Muscle layer of colon (tissue), 2 donors: ENCODE measurements around the gene STH.

Experiments
- H3K27ac ChIP-seq: one replicate; pipeline ENCODE4 v1.7.0; 2013; ENCODE audit warnings: low read depth, mild to moderate bottlenecking, low read length, moderate library complexity
- H3K27me3 ChIP-seq, 2 donors: one replicate each; pipeline ENCODE4 v1.7.0; 2013; ENCODE audit warnings: low read length in 2 of 2, mild to moderate bottlenecking in 2 of 2; ENCODE audit not compliant: insufficient read depth in 2 of 2, control insufficient read depth in 1 of 2
- H3K36me3 ChIP-seq: one replicate; pipeline ENCODE4 v1.7.0; 2013; ENCODE audit warnings: mild to moderate bottlenecking, low read length; ENCODE audit not compliant: insufficient read depth
- H3K4me1 ChIP-seq: one replicate; pipeline ENCODE4 v1.7.0; 2013; ENCODE audit warnings: mild to moderate bottlenecking, low read length; ENCODE audit not compliant: insufficient read depth
- H3K4me3 ChIP-seq, 2 donors: one replicate each; pipeline ENCODE4 v1.7.0; 2013; ENCODE audit warnings: low read length in 2 of 2, low read depth in 1 of 2, mild to moderate bottlenecking in 1 of 2, moderate library complexity in 1 of 2
- H3K9ac ChIP-seq: one replicate; pipeline ENCODE4 v1.7.0; 2013; ENCODE audit warnings: low read length
- H3K9me3 ChIP-seq: one replicate; pipeline ENCODE4 v1.7.0; 2013; ENCODE audit warnings: mild to moderate bottlenecking, low read length
- donor health status: abdominal sarcoma.
- donor health status: Adenocarcinoma of cecum.

STH gene

DNA sequence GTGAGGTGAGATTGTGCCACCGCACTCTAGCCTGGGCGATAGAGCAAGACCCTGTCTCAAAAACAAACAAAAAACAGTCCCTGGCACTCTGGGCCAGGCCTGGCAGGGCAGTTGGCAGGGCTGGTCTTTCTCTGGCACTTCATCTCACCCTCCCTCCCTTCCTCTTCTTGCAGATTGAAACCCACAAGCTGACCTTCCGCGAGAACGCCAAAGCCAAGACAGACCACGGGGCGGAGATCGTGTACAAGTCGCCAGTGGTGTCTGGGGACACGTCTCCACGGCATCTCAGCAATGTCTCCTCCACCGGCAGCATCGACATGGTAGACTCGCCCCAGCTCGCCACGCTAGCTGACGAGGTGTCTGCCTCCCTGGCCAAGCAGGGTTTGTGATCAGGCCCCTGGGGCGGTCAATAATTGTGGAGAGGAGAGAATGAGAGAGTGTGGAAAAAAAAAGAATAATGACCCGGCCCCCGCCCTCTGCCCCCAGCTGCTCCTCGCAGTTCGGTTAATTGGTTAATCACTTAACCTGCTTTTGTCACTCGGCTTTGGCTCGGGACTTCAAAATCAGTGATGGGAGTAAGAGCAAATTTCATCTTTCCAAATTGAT, 24.8 kb downstream of the STH start:
- no peak overlapping the region for H3K4me3 ChIP-seq
- peaks cover 4% of the 10 kb centered on the region for H3K36me3 ChIP-seq
- no peak overlapping the region for H3K27ac ChIP-seq
- no peak overlapping the region for H3K9ac ChIP-seq
- H3K27me3 ChIP-seq = no peaks in the 10 kb centered on the region
- H3K4me1 ChIP-seq = peaks cover 8% of the 10 kb centered on the region
- no peaks in the 10 kb centered on the region for H3K9me3 ChIP-seq

DNA sequence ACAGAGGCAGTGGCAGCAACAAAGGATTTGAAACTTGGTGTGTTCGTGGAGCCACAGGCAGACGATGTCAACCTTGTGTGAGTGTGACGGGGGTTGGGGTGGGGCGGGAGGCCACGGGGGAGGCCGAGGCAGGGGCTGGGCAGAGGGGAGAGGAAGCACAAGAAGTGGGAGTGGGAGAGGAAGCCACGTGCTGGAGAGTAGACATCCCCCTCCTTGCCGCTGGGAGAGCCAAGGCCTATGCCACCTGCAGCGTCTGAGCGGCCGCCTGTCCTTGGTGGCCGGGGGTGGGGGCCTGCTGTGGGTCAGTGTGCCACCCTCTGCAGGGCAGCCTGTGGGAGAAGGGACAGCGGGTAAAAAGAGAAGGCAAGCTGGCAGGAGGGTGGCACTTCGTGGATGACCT, 25.5 kb downstream of the STH start:
- Histone ChIP-seq H3K4me1 (peaks cover 8% of the 10 kb centered on the region), H3K27ac (no peak overlapping the region), H3K9ac (no peak overlapping the region), H3K9me3 (no peaks in the 10 kb centered on the region), H3K36me3 (peaks cover 10% of the 10 kb centered on the region), H3K4me3 (no peak overlapping the region), H3K27me3 (no peaks in the 10 kb centered on the region)

DNA sequence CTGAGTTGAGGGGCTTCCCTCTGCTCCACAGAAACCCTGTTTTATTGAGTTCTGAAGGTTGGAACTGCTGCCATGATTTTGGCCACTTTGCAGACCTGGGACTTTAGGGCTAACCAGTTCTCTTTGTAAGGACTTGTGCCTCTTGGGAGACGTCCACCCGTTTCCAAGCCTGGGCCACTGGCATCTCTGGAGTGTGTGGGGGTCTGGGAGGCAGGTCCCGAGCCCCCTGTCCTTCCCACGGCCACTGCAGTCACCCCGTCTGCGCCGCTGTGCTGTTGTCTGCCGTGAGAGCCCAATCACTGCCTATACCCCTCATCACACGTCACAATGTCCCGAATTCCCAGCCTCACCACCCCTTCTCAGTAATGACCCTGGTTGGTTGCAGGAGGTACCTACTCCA, 26.0 kb downstream of the STH start:
- no peak overlapping the region for H3K9ac ChIP-seq
- H3K9me3 ChIP-seq = no peaks in the 10 kb centered on the region
- peaks cover 8% of the 10 kb centered on the region for H3K4me1 ChIP-seq
- peaks cover 13% of the 10 kb centered on the region for H3K36me3 ChIP-seq
- H3K4me3 ChIP-seq = no peak overlapping the region
- H3K27me3 ChIP-seq = no peaks in the 10 kb centered on the region
- H3K27ac ChIP-seq = no peak overlapping the region

DNA sequence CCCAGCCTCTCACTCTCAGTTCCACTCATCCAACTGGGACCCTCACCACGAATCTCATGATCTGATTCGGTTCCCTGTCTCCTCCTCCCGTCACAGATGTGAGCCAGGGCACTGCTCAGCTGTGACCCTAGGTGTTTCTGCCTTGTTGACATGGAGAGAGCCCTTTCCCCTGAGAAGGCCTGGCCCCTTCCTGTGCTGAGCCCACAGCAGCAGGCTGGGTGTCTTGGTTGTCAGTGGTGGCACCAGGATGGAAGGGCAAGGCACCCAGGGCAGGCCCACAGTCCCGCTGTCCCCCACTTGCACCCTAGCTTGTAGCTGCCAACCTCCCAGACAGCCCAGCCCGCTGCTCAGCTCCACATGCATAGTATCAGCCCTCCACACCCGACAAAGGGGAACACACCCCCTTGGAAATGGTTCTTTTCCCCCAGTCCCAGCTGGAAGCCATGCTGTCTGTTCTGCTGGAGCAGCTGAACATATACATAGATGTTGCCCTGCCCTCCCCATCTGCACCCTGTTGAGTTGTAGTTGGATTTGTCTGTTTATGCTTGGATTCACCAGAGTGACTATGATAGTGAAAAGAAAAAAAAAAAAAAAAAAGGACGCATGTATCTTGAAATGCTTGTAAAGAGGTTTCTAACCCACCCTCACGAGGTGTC, 26.6 kb downstream of the STH start:
- Histone ChIP-seq H3K9me3 (no peaks in the 10 kb centered on the region), H3K9ac (no peak overlapping the region), H3K4me1 (peaks cover 8% of the 10 kb centered on the region), H3K27ac (no peak overlapping the region), H3K4me3 (no peak overlapping the region), H3K36me3 (peaks cover 19% of the 10 kb centered on the region), H3K27me3 (no peaks in the 10 kb centered on the region)

DNA sequence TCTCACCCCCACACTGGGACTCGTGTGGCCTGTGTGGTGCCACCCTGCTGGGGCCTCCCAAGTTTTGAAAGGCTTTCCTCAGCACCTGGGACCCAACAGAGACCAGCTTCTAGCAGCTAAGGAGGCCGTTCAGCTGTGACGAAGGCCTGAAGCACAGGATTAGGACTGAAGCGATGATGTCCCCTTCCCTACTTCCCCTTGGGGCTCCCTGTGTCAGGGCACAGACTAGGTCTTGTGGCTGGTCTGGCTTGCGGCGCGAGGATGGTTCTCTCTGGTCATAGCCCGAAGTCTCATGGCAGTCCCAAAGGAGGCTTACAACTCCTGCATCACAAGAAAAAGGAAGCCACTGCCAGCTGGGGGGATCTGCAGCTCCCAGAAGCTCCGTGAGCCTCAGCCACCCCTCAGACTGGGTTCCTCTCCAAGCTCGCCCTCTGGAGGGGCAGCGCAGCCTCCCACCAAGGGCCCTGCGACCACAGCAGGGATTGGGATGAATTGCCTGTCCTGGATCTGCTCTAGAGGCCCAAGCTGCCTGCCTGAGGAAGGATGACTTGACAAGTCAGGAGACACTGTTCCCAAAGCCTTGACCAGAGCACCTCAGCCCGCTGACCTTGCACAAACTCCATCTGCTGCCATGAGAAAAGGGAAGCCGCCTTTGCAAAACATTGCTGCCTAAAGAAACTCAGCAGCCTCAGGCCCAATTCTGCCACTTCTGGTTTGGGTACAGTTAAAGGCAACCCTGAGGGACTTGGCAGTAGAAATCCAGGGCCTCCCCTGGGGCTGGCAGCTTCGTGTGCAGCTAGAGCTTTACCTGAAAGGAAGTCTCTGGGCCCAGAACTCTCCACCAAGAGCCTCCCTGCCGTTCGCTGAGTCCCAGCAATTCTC, 27.4 kb downstream of the STH start:
- Histone ChIP-seq H3K9ac (no peak overlapping the region), H3K4me3 (no peak overlapping the region), H3K27me3 (no peaks in the 10 kb centered on the region), H3K4me1 (peaks cover 8% of the 10 kb centered on the region), H3K9me3 (no peaks in the 10 kb centered on the region), H3K36me3 (peaks cover 27% of the 10 kb centered on the region), H3K27ac (no peak overlapping the region)

DNA sequence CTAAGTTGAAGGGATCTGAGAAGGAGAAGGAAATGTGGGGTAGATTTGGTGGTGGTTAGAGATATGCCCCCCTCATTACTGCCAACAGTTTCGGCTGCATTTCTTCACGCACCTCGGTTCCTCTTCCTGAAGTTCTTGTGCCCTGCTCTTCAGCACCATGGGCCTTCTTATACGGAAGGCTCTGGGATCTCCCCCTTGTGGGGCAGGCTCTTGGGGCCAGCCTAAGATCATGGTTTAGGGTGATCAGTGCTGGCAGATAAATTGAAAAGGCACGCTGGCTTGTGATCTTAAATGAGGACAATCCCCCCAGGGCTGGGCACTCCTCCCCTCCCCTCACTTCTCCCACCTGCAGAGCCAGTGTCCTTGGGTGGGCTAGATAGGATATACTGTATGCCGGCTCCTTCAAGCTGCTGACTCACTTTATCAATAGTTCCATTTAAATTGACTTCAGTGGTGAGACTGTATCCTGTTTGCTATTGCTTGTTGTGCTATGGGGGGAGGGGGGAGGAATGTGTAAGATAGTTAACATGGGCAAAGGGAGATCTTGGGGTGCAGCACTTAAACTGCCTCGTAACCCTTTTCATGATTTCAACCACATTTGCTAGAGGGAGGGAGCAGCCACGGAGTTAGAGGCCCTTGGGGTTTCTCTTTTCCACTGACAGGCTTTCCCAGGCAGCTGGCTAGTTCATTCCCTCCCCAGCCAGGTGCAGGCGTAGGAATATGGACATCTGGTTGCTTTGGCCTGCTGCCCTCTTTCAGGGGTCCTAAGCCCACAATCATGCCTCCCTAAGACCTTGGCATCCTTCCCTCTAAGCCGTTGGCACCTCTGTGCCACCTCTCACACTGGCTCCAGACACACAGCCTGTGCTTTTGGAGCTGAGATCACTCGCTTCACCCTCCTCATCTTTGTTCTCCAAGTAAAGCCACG, 28.3 kb downstream of the STH start:
- H3K27me3 ChIP-seq = no peaks in the 10 kb centered on the region
- no peak overlapping the region for H3K9ac ChIP-seq
- no peak overlapping the region for H3K27ac ChIP-seq
- H3K4me1 ChIP-seq = peaks cover 8% of the 10 kb centered on the region
- H3K36me3 ChIP-seq = peaks cover 36% of the 10 kb centered on the region
- H3K9me3 ChIP-seq = no peaks in the 10 kb centered on the region
- H3K4me3 ChIP-seq = no peak overlapping the region

DNA sequence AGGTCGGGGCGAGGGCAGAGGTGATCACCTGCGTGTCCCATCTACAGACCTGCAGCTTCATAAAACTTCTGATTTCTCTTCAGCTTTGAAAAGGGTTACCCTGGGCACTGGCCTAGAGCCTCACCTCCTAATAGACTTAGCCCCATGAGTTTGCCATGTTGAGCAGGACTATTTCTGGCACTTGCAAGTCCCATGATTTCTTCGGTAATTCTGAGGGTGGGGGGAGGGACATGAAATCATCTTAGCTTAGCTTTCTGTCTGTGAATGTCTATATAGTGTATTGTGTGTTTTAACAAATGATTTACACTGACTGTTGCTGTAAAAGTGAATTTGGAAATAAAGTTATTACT, 28.9 kb downstream of the STH start:
- Histone ChIP-seq H3K27ac (no peak overlapping the region), H3K27me3 (no peaks in the 10 kb centered on the region), H3K4me1 (peaks cover 8% of the 10 kb centered on the region), H3K9ac (no peak overlapping the region), H3K9me3 (no peaks in the 10 kb centered on the region), H3K4me3 (no peak overlapping the region), H3K36me3 (peaks cover 42% of the 10 kb centered on the region)

DNA sequence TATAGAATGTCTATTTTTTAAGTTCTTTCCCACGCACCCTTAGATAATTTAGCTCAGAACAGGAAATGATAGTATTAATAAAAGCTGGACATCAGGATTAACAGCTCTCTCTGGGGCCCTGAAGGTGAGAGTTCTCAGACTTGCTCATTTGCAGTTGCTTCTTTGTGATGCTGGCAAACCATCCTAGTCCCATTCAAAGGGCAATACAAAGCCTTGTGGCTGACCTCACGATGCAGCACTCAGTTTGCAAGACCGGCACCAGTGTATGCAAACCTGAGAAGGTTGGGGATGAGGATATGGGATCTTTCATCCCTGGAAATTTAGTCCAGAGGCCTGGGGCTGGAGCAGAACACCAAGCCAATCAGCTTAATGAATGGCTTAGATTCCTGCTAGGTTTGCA, 29.3 kb downstream of the STH start:
- Histone ChIP-seq H3K9me3 (no peaks in the 10 kb centered on the region), H3K4me1 (peaks cover 8% of the 10 kb centered on the region), H3K36me3 (peaks cover 46% of the 10 kb centered on the region), H3K27me3 (no peaks in the 10 kb centered on the region), H3K27ac (no peak overlapping the region), H3K9ac (no peak overlapping the region), H3K4me3 (no peak overlapping the region)

DNA sequence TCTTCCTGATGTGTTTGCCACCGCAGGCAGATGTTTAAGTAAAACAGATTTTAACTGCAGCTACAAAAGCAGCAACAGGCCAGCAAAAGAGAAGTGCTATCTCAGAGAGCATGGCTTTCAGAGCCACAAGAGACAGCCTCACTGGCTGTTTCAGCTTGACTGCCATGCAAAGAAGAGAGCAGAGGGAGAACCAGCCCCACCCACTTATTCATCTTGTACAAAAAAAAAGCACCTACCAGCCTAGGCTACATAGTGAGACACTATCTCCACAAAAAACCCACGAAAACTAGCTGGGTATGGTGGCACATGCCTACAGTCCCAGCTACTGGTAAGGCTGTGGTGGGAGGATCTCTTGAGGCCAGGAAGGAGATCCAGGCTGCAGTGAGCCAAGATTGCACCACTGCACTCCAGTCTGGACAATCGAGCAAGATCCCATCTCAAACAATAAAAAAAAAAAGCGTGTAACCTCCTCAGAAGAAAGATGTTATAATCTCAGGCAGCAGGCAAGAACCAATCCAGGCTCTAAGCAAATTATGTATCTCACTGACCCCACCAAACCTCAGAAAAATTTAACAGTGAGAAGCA, 30.0 kb downstream of the STH start:
- H3K4me3 ChIP-seq = no peak overlapping the region
- no peaks in the 10 kb centered on the region for H3K9me3 ChIP-seq
- H3K27ac ChIP-seq = no peak overlapping the region

DNA sequence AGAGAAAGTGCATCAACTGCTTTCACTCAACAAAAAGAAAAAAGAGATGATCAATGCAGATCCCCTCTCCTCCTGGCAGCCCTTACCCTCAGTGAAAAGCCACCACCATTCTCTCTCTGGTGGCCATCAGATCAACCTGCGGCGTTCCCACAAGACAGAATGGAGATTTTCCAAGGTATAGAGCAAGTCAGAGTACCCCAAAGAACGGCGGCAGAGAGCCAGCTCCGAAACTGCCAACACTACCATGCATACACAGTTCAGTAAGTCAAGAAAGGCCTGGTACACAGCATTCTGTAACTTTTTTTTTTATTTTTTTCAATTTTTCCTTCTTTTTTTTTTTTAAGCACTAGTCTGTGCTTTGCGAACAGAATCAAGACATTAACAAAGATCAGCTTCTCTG, 30.6 kb downstream of the STH start:
- Histone ChIP-seq H3K27ac (no peak overlapping the region), H3K4me3 (no peak overlapping the region), H3K9me3 (no peaks in the 10 kb centered on the region), H3K36me3 (peaks cover 59% of the 10 kb centered on the region), H3K9ac (no peak overlapping the region), H3K27me3 (no peaks in the 10 kb centered on the region), H3K4me1 (peaks cover 8% of the 10 kb centered on the region)

More for the DNA sequence above, 30.0 kb downstream of the STH start:
- Histone ChIP-seq H3K27me3 (no peaks in the 10 kb centered on the region), H3K9ac (no peak overlapping the region), H3K4me1 (peaks cover 8% of the 10 kb centered on the region), H3K36me3 (peaks cover 53% of the 10 kb centered on the region)

DNA sequence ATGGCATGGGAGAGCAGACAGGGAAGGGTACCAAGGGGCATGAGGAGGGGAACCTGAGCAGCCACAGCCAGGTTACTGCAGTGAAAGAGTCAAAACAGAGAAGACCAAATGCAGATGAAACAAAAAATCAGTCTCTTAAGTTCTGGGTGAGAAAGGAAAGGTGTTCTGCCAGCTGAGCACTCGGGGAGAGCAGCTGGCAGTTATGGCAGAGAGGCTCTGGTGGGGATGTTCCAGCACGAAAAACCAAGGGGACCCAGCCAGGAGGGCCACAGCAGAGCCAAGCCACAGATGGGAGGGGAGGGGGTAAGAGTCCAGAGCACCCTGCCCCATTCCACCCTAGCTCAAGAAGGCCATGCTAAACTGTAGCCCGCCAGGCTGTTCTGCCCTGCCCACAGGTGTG, 31.7 kb downstream of the STH start:
- no peak overlapping the region for H3K4me3 ChIP-seq
- peaks cover 8% of the 10 kb centered on the region for H3K4me1 ChIP-seq
- H3K27me3 ChIP-seq = no peaks in the 10 kb centered on the region
- peaks cover 68% of the 10 kb centered on the region for H3K36me3 ChIP-seq
- H3K9me3 ChIP-seq = no peaks in the 10 kb centered on the region
- H3K9ac ChIP-seq = no peak overlapping the region
- no peak overlapping the region for H3K27ac ChIP-seq
